Hippocampal formation (tissue), 2 donors: ENCODE results near the gene MYO16.
"Not testable (repeated sequence)": the region's sequence is repeated elsewhere in the genome, so short reads cannot be mapped to it uniquely, and the experiment has no call there.

Experiments
- DNase-seq, 2 donors: peaks; one replicate each; lab custom pipeline; 2025; lab: John Stamatoyannopoulos, UW

Gene MYO16

GRCh38 chr13:108980237-108980636 is 350.8 kb downstream of the MYO16 start:
- peak in 1 of 2 donors; percentile 51 for DNase-seq

GRCh38 chr13:108981407-108981806 is 352.0 kb downstream of the MYO16 start:
- DNase-seq: no peak

DNA sequence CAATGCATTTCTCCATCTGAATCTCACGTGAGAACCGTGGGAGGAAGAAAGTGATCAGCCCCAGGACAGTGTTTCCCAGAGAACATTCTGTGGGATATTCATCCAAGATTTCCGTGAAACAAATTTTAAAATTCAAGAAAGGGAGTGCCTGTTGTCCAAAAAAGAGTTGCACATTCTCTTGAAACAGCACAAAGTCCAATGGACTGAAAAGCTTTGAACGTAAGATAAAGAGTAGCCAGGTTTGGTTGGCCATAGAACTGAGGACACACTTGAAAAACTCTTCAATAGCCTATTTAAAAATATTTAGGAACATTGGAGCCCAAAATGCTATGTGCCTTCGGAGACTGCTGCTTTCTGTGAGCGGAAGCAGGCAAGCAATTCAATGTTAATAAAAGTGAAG is 353.9 kb downstream of the MYO16 start:
- DNase-seq: no peak

- no peak for DNase-seq
Measured at GRCh38 chr13:108984251-108984920, 355.0 kb downstream of the MYO16 start.

DNA sequence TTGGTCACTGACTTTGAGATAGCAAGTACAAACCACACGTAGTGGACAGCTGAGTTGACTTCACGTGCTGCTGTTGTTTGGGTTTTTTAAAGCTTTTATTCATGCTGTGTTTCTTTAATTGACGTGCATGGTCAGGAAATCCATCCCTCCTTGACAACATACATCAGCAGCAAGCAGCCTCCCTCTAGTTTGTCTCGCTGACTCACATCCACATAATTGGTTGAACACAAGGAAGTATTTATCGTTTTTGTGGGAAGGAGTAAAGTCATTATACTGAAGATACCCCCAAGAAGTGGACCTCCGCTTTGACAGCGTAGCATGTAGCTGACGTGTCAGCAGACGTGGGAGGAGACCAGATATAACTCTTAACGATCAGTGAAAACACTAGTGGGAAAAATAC is 355.8 kb downstream of the MYO16 start:
- no peak for DNase-seq

DNA sequence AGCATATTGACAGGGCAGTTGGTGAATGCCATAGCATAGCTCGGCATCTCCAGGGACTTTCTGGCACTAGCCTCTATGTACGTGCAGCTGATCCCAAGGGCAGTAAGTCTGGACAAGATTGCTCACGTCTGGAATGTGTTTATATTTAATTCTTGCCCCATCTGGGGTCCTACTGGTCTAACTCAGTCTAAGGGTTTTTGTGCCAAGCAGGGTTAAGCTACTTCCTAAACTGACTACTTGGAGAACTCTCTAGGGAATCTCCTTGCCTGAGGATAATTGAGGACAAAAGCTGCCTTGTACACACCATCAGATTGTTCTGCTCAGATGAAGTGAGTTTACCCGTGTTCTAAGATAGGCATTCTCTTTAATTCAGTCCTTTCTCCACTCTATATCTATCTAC is 358.1 kb downstream of the MYO16 start:
- DNase-seq: no peak

DNA sequence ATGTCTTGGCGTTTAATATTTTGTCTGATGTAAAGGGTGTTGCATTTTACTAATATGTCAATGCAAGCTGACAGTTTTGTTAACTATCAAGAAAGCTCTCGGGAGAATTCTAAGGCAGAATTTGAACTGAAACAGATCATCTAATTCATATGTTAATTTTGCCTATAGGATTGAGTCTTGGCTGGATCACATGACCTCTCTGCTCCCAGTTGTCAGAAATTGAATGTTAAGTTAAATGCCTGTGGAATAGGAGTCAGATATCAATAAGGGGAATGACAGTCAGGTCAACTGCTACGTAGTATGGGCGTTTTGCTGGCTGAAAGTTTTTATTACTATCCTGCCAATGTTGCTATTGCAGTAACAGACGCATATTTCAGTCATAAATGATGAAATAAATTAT is 358.5 kb downstream of the MYO16 start:
- DNase-seq: no peak

- DNase-seq: not testable (repeated sequence)
Measured at GRCh38 chr13:108991416-108991815, 362.0 kb downstream of the MYO16 start.

- DNase-seq: no peak
Measured at GRCh38 chr13:108993346-108993745, 363.9 kb downstream of the MYO16 start.

GRCh38 chr13:108996430-108996829 is 367.0 kb downstream of the MYO16 start:
- DNase-seq: no peak

- no peak for DNase-seq
Measured at GRCh38 chr13:109000207-109000606, 370.8 kb downstream of the MYO16 start.

DNA sequence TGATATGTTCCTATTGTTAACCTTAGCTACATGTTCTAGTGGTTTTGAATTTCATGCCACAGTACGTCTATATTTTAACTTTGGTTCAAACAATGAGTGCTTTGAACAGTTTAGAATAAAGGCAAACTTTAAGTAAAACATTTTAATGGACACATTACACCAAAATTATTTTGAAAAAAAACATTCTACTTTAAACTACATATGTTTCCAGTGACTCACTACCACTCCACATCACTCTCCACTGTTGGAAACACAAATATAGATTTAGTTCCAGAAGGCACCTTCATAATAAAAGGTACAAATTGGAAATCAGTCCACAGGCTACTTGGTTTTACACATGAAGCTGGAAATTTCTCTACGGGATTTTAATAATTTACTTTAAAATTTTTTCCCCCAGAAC is 373.5 kb downstream of the MYO16 start:
- DNase-seq: no peak

- no peak for DNase-seq
Measured at GRCh38 chr13:109007946-109008345, 378.5 kb downstream of the MYO16 start.

DNA sequence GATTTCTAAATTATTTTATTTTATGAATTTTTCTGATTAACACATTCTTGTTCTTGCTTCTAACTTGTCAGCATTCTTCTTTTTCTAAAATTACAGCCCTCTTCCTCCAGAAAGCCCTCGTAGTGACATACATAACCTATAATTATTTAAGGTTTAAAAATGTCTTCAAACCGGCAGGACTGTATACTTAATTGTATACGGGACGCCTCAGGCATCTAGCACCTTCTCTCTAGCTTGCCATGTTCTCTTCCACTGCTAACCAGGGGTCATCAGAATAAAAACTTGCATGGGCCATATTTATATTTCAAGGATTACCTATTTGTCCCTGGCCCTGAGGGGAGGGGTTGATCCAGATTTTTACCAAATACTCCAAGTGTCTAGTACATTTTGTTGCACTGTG is 380.3 kb downstream of the MYO16 start:
- DNase-seq: no peak

GRCh38 chr13:109010912-109011311 is 381.5 kb downstream of the MYO16 start:
- no peak for DNase-seq

DNA sequence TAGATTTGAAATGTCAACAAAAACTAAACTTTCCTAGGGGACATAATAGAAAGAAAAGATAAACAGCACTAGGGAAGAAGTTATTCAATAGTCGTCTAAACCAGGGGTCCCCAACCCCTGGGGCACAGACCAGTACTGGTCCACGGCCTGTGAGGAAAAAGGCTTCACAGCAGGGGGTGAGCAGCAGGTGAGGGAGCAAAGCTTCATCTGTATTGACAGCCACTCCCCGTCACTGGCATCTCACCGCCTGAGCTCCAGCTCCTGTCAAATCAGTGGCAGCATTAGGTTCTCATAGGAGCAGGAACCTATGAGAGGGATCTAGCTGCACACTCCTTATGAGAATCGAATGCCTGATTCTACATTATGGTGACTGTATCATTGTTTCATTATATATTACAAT is 382.7 kb downstream of the MYO16 start:
- no peak for DNase-seq

- DNase-seq: no peak
Measured at GRCh38 chr13:109021558-109021957, 392.1 kb downstream of the MYO16 start.

- no peak for DNase-seq
Measured at GRCh38 chr13:109024611-109025010, 395.2 kb downstream of the MYO16 start.

DNA sequence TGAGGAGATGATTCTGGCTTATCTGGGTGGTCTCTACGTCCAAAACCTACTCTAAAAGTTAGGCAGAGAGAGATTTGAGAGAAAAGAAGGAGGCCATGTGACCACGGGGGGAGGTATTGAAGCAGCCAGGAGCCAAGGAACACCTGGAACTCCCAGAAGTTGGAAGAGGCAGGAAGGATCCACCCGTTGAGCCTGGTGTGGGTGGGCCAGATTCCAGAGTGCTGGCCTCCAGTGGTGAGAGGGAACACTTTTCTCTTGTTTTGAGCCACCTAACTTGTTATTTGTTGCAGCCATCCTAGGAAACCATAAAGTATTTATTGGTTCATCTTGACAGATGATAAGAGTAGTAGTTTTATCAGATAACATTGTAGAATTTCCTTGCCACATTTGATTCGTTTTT is 396.9 kb downstream of the MYO16 start:
- DNase-seq: no peak

- no peak for DNase-seq
Measured at GRCh38 chr13:109028624-109029023, 399.2 kb downstream of the MYO16 start.

GRCh38 chr13:109033090-109033489 is 403.7 kb downstream of the MYO16 start:
- DNase-seq: no peak

GRCh38 chr13:109036078-109036780 is 406.8 kb downstream of the MYO16 start:
- peak in 1 of 2 donors; percentile 18 for DNase-seq

GRCh38 chr13:109043636-109044035 is 414.2 kb downstream of the MYO16 start:
- no peak for DNase-seq

DNA sequence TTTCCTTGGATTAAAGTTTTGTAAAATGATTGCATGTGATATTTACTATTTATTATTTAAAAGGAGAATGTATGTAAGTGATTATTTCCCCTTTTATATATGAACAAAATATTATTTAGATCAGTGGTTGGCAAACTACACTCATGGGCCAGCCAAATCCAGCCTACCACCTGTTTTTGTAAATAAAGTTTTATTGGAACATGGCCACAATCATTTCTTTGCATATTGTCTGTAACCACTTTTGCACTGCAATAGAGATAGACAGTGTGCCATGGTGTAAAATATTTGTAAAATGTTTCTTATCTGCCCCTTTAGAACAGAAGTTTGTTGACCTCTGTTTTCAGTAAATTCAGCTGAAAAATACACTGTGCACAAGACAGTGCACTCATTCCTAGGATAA is 426.4 kb downstream of the MYO16 start:
- DNase-seq: no peak
